ENCODE data around the gene VPS37C. TPM values are rescaled to one million over a fixed set of nuclear protein-coding genes. Genes with fewer than 3 reads are reported as not detected.
A peak's percentile ranks its signal among the peaks of the same experiment; 100 is the strongest.

VPS37C gene
- total RNA-seq, 6 donors from 2014 or later = 14.7 to 42.0 (median 24.3) TPM

- WGBS, 2 donors = 82 to 90% methylated on average over 11 to 12 of the region's 12 CpGs
These were observed 71.3 kb downstream of the VPS37C start for GRCh38 chr11:61089806-61090491.

DNA sequence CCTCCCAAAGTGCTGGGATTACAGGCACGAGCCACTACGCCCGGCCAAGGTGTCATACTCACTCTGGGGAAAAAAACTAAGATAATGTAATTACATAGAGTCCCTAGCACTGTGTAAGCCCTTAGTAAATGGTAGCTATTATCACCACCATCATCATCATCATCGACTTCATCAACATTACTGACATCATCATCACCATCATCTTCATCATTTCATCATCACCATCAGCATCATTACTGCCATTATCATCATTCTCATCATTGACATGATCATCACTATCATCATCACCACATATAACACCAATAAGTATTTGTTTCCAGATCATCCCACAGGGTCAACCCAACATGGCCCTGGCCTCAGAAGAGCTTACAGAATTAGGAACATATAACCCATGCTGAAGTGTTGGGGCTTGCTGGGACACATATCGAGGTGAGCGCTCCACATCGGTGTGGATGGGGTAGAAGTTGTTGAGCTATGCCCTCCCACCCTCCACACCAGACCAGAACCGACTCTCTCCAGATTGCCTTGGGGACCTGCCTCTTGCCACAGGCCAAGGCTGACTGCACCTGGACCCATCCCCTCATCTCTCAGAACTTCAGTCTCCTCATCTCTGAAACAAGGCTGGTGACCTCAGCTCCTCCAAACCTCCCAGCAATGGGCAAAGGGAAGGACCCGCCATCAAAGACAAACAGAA, 73.7 kb downstream of the VPS37C start:
- H3K36me3 ChIP-seq = no peaks in the 10 kb centered on the region
- peaks cover 0 to 4% (median 0%) of the 10 kb centered on the region in 4 donors for H3K4me1 ChIP-seq
- no peaks in the 10 kb centered on the region for H3K27me3 ChIP-seq
- 91 to 96% methylated on average over 5 to 9 of the region's 9 CpGs for WGBS, 2 donors
- no peaks in the 10 kb centered on the region for H3K9me3 ChIP-seq
- TF ChIP-seq POLR2A (IDR thresholded peaks at IDR 0.05) (no peak), EP300 (IDR thresholded peaks at IDR 0.05) (no peak), CTCF (IDR thresholded peaks at IDR 0.05) (no peak), POLR2AphosphoS5 (IDR thresholded peaks at IDR 0.05) (no peak)
- no peak overlapping the region for H3K4me3 ChIP-seq
- no peak overlapping the region for H3K27ac ChIP-seq
- DNase-seq (peak in 1 of 2 donors; percentile 10), ATAC-seq (ENCODE audit: low FRiP score in 2 of 2) (no peak)

More at GRCh38 chr11:61089806-61090491, 71.3 kb downstream of the VPS37C start:
- no peak for ATAC-seq (ENCODE audit: low FRiP score in 2 of 2)
- Histone ChIP-seq H3K27me3 (no peaks in the 10 kb centered on the region), H3K4me1 (peaks cover 0 to 4% (median 0%) of the 10 kb centered on the region in 4 donors), H3K9me3 (no peaks in the 10 kb centered on the region), H3K36me3 (no peaks in the 10 kb centered on the region), H3K27ac (no peak overlapping the region), H3K4me3 (no peak overlapping the region)
- peak in 1 of 2 donors; percentile 6 for DNase-seq
- TF ChIP-seq POLR2AphosphoS5 (IDR thresholded peaks at IDR 0.05) (no peak), CTCF (IDR thresholded peaks at IDR 0.05) (no peak), POLR2A (IDR thresholded peaks at IDR 0.05) (no peak), EP300 (IDR thresholded peaks at IDR 0.05) (no peak)

GRCh38 chr11:61083601-61084147, 77.6 kb downstream of the VPS37C start:
- 82 to 85% methylated on average over 12 to 13 of the region's 13 CpGs for WGBS, 2 donors
- Histone ChIP-seq H3K36me3 (no peaks in the 10 kb centered on the region), H3K4me1 (peaks cover 0 to 5% (median 0%) of the 10 kb centered on the region in 4 donors), H3K4me3 (no peak overlapping the region), H3K27ac (no peak overlapping the region), H3K27me3 (no peaks in the 10 kb centered on the region), H3K9me3 (no peaks in the 10 kb centered on the region)
- TF ChIP-seq EP300 (IDR thresholded peaks at IDR 0.05) (no peak), CTCF (IDR thresholded peaks at IDR 0.05) (no peak)
- DNase-seq (peak in 1 of 2 donors; percentile 20), ATAC-seq (ENCODE audit: low FRiP score in 2 of 2) (no peak)

GRCh38 chr11:61082931-61083531, 78.2 kb downstream of the VPS37C start:
- DNase-seq (peak in 1 of 2 donors; percentile 9), ATAC-seq (ENCODE audit: low FRiP score in 2 of 2) (peak in 1 of 2 donors; percentile 42)
- no peaks in the 10 kb centered on the region for H3K9me3 ChIP-seq
- H3K4me3 ChIP-seq = no peak overlapping the region
- H3K27me3 ChIP-seq = no peaks in the 10 kb centered on the region
- no peaks in the 10 kb centered on the region for H3K36me3 ChIP-seq
- peaks cover 0 to 5% (median 0%) of the 10 kb centered on the region in 4 donors for H3K4me1 ChIP-seq
- H3K27ac ChIP-seq = peak overlapping the region in 1 of 4 donors; percentile 19
- no peak for TF ChIP-seq POLR2AphosphoS5 (IDR thresholded peaks at IDR 0.05)
- TF ChIP-seq CTCF (IDR thresholded peaks at IDR 0.05) = no peak
- TF ChIP-seq EP300 (IDR thresholded peaks at IDR 0.05) = no peak
- TF ChIP-seq POLR2A (IDR thresholded peaks at IDR 0.05) = no peak
- 78 to 88% methylated on average over 13 to 14 of the region's 14 CpGs for WGBS, 2 donors

All from upper lobe of left lung (tissue), 6 donors.